HG03175 (cell line): ENCODE measurements around the gene PIK3C3.
"Not testable (repeated sequence)": the region's sequence is repeated elsewhere in the genome, so short reads cannot be mapped to it uniquely, and the experiment has no call there.

Source experiments
- ATAC-seq: cut with Tn5 transposase; IDR thresholded peaks from one replicate; pipeline ENCODE4 v1.9.1; 2021; ENCODE audit warnings: mild to moderate bottlenecking, moderate library complexity; ENCODE audit not compliant: unreplicated experiment

PIK3C3 gene

DNA sequence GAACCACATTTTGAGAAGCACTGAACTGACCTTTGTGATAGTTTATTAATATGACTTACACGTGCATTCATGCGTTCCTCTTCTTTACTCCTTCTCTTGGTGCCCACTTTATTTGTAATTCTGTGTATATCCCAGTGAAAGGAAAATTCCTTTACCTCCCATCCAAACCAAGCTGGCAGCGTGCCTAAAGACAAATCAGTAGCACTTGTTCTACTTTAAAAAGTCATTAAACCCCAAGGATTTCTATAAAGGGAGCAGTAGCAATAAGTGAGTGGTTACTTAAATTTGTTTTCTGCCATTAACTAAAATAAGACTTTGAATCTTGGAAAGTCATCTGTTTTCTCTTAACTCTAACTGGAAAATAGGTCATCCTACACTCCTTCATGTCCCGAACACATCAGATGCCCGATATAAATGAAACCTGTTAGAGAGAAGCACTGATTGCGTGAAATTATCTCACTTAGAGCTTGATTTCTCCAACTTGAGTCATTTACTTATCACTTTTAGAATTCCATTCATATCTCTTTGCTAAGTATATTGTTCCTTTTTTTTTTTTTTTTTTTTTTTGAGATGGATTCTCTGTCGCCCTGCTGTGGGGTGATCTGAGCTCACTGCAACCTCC, 10.7 kb downstream of the PIK3C3 start:
- ATAC-seq: no peak

- no peak for ATAC-seq
Measured at GRCh38 chr18:41966943-41967342, 11.9 kb downstream of the PIK3C3 start.

GRCh38 chr18:41967680-41968079, 12.6 kb downstream of the PIK3C3 start:
- no peak for ATAC-seq

- ATAC-seq: no peak
Measured at GRCh38 chr18:41969881-41970280, 14.8 kb downstream of the PIK3C3 start.

- no peak for ATAC-seq
Measured at GRCh38 chr18:41972067-41972925, 17.3 kb downstream of the PIK3C3 start.

DNA sequence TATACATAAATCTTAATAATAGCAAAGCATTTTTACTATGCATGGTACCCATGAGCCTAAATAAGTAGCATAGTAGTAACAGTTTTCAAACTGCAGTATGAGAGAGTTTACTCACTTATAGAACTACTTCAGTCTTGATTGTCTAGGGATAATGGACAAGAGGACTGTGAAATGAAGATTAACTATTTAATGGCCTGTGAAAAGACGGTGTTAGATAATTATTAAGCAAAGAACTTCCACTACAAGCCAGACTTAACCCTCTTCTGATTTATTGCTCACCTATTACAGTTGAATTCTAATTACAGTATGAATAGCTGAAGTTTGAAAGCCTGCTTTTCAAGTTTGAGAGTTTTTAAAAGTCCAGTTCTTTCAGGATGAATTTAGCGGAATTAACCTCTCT, 18.9 kb downstream of the PIK3C3 start:
- peak; percentile 70 for ATAC-seq

DNA sequence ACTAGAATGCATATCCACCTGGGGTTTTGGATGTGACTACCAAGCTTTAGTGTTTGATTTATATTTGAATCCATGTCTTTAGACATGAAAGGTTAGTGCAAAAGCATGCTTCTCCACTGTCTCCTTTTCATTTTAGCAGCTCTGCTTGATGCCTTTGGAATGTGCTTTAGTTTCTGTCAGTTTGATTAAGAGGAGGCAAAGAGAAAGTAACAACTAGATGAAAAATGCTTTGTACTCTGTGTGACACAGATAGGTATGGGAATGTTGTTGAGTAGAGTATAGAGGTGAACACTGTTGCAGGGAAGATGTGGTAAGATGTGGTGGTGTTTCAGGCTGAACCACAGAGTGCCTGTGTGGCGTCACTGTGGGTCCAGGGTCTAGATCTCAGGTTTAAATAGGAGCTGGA, 19.8 kb downstream of the PIK3C3 start:
- ATAC-seq: no peak

GRCh38 chr18:41975284-41975683, 20.2 kb downstream of the PIK3C3 start:
- ATAC-seq: no peak

DNA sequence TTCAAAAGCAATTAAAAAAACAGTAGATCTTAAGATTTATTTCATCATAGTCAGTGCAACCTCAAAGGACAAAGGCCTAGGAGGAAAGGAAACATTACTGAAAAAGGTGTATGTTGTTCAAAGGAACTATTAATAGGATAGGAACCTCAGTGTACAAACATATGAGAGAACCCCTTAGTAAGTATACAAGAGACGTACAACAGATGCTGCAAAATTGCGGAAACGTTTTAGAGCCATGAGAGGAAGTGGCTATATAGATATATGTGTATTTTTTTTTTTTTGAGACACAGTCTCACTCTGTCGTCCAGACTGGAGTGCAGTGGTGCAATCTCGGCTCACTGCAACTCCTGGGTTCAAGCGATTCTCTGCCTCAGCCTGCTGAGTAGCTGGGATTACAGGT, 22.2 kb downstream of the PIK3C3 start:
- ATAC-seq: no peak

GRCh38 chr18:41982942-41983660, 28.1 kb downstream of the PIK3C3 start:
- peak; percentile 96 for ATAC-seq

DNA sequence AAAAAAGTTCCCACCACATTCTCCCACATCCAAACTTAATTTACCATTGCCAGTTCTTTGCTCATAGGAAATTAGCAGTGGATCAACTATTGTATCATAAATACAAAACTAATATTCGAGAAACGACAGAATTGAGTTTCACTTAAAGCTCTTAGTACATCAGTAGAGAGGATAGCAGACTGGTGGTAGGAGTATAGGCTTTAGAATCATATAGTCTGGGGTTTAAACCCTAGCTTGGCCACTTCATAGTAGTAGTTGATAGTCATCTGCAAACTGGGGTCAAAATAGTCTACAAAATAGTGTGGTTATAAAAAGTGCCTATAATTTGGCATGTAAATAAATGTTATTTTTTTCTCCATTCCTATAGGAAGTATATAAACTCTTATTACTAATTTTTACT, 30.9 kb downstream of the PIK3C3 start:
- no peak for ATAC-seq

DNA sequence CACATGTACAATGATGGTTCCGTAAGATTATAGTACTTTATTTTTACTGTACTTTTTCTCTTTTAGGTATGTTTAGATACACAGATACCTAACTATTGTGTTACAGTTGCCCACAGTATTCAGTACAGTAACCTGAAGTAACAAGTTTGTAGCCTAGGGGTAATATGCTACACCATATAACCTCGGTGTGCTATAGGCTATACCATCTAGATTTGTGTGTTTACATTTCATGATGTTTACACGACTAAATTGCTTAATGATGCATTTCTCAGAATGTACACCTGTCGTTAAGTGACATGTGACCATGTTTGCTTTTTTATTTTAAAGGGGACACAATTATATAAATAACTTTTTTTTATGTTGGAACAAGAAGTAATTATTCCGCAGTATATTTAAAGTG, 34.5 kb downstream of the PIK3C3 start:
- no peak for ATAC-seq

GRCh38 chr18:41992066-41992465, 37.0 kb downstream of the PIK3C3 start:
- ATAC-seq: peak; percentile 39

- no peak for ATAC-seq
Measured at GRCh38 chr18:41992703-41993102, 37.7 kb downstream of the PIK3C3 start.

GRCh38 chr18:41993151-41993550, 38.1 kb downstream of the PIK3C3 start:
- ATAC-seq: no peak

DNA sequence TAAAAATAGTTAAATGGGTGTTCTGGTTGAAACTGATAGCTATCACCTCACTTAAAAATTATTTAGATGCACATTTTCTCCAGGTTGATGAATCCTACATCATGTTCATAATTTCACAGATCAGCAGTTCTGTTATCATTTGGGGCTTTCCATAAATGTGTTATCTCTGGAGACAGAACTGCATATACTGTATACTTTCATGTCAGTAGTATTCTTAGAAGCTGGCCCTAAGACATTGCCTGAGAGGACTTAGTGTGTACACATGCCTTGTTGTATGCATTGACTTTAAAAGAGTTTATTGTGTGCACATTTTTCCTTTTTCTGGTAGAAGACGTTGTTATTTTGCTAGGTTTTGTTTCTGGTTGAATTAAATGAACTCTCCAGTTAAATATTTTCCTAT, 41.0 kb downstream of the PIK3C3 start:
- no peak for ATAC-seq

DNA sequence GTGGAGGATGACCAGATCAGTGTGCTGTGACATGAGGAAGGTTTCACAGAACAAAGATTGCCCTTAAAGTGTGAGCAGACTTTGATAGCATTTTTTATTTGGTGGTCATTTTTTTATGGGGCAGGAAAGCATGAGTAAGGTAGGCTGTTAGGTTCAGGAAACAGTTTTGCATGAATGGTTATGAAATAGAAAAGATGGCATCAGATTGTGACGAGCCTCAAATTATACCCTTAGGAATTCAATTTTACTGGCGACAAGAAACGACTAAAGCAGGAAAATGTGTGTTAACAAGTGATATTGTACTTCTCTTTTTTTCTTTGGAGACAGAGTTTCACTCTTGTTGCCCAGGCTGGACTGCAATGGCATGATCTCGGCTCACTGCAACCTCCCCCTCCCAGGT, 44.7 kb downstream of the PIK3C3 start:
- ATAC-seq: no peak

- ATAC-seq: no peak
Measured at GRCh38 chr18:42001801-42002200, 46.8 kb downstream of the PIK3C3 start.

DNA sequence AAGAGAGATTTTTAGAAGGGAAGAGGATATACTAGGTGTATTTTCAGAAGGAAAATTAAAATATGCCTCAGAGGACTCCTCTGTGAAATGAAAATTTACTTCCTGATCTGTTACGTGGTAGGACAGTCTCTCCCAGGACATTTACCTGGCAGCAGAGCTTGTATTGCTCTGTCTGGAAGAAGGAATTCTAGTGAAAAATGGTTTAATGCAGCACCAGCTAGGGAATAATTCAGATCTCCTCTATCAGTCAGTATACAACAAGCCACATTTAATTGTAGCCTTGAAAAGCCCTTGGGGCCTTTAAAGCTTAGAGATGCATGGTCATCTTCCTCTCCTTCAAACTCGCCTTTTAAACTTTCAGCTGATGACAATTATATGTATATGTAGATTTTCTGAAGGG, 49.6 kb downstream of the PIK3C3 start:
- ATAC-seq: no peak

DNA sequence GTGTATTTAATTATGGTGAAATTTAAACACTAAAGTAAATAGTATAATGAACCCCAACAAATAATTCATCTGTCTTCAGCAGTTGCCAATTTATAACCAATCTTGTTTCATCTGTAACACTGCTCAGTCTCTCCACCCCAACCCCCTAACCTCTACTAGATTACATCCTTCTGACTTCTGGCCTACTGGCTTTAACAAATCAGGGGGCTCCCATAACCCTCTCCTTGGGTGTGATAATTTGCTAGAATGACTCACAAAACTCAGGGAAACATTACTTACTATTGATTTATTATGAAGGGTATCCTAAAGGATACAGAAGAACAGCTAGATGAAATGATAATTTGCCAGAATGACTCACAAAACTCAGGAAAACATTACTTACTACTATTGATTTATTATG, 50.7 kb downstream of the PIK3C3 start:
- ATAC-seq: no peak

DNA sequence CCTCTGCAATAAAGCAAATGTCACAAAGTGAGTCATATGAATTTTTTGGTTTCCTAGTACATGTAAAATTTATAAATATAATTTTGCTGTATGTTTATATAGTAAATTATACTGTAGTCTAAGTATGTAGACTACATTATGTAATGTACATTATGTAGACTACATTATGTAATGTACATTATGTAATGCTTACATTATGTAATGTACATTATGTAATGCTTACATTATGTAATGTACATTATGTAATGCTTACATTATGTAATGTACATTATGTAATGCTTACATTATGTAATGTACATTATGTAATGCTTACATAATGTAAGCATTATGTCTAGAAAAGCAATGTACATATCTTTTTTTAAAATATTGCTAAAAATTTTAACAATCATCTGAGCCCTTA, 54.4 kb downstream of the PIK3C3 start:
- ATAC-seq: not testable (repeated sequence)

DNA sequence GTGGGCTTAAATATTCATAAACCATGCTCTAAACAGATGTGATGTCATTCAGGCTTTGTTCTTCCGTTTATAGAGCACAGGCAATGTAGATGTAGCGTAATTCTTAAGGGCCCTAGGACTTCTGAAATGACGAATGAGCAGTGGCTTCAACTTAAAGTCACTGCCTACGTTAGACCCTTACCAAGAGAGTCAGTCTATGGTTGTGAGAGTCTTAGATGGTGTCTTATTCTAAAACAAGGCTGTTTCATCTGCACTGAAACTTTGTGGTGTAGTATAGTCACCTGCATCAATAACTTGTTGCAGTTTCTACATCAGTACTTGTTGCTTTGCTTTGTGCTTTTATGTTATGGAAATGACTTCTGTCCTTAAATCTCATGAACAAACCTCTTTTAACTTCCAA, 56.0 kb downstream of the PIK3C3 start:
- peak; percentile 96 for ATAC-seq
